ENCODE measurements around the gene LY6G6C.
"Not testable (repeated sequence)": the region's sequence is repeated elsewhere in the genome, so short reads cannot be mapped to it uniquely, and the experiment has no call there.

Gene LY6G6C

DNA sequence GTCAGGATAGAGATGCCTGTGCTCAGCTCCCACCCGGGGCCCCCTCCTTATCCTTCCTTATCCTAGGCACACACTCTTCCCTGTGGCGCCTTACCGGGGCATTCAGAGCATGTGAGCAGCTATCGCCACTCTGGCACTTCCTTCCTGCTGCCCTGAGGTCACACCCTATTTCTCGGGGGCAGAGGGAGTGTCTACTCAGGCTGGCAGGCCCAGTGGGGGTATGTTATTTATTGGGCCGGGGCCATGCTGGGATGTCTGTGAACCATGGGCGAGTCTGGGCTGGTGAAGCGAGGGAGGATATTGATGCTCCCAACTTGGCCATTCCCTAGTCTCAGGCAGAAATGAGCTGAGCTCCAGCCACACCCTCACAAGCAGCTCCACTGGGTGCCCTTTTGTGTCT is 10.3 kb downstream of the LY6G6C start:
- no peak for DNase-seq (ENCODE audit: low read depth)
- no peak overlapping the region for H3K4me3 ChIP-seq (ENCODE audit: low read depth, low read length)

DNA sequence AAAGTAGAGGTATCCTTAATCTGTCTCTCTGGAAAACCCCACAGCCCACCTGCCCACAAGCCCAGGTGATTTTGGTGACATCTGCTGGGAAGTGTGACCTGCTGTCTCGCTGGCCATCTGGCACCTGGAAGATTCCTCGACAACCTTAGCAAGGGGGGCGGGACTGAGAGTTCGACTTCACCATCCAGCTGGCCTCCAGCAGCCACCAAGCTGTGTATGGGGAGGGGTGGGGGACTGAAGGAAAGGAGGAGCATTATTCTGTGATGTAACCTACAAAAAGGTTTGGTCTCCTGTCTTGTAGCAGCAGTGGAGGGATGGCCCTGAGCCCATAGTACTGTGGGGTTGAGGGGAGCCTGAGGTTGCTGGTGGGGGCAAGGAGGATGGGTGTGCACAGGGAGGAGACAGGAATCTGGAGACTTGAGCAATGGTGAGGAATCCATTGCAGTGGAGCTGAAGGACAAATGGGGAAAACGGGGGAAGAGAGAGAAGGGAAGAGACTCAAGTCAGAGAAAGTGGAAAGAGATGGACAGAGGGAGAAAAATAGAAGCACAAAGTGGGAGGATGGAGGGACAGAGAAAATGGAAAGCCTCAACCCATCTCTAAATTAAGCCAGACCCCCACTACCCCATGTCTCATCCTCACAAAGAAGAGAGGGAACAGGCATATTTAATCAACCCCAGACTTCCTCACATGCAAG is 10.9 kb downstream of the LY6G6C start:
- DNase-seq (ENCODE audit: low read depth): no peak
- no peak overlapping the region for H3K4me3 ChIP-seq (ENCODE audit: low read depth, low read length)

DNA sequence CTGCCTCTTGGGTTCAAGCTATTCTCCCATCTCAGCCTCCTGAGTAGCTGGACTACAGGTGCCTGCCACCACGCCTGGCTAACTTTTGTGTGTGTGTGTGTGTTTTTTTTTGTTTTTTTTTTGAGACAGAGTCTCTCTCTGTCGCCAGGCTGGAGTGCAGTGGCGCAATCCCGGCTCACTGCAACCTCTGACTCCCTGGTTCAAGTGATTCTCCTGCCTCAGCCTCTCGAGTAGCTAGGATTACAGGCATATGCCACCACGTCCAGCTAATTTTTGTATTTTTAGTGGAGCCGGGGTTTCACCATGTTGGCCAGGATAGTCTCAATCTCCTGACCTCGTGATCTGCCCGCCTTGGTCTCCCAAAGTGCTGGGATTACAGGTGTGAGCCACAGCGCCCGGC is 12.4 kb downstream of the LY6G6C start:
- DNase-seq (ENCODE audit: low read depth): not testable (repeated sequence)

DNA sequence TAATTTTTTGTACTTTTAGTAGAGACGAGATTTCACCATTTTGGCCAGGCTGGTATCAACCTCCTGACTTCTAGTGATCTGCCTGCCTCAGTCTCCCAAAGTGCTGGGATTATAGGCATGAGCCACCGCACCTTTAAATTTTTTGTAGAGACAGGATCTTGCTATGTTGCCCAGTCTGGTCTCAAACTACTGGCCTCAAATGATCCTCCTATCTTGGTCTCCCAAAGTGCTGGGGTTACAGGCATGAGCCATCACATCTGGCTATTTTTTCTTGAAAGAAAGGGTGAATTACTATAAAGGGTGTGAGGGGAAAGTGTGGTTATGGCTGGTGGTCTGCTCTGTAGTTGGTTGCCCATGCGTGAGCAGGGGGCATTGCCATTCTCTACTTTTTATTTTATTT is 13.3 kb downstream of the LY6G6C start:
- no peak overlapping the region for H3K4me3 ChIP-seq (ENCODE audit: low read depth, low read length)
- no peak for DNase-seq (ENCODE audit: low read depth)

More for the DNA sequence above, 12.4 kb downstream of the LY6G6C start:
- not testable (repeated sequence) for H3K4me3 ChIP-seq (ENCODE audit: low read depth, low read length)

GRCh38 chr6:31707701-31708100 is 13.8 kb downstream of the LY6G6C start:
- no peak for DNase-seq (ENCODE audit: low read depth)
- H3K4me3 ChIP-seq (ENCODE audit: low read depth, low read length): no peak overlapping the region

GRCh38 chr6:31706599-31706998 is 14.9 kb downstream of the LY6G6C start, which contains the start of gene LY6G6F:
Gene LY6G6F, plus strand, starts transcription at chr6:31706866. Its CDS starts 41 bp downstream, at chr6:31706907.
- no peak within 1 kb of the TSS for H3K4me3 ChIP-seq (ENCODE audit: low read depth, low read length)
- DNase-seq (ENCODE audit: low read depth): no peak

DNA sequence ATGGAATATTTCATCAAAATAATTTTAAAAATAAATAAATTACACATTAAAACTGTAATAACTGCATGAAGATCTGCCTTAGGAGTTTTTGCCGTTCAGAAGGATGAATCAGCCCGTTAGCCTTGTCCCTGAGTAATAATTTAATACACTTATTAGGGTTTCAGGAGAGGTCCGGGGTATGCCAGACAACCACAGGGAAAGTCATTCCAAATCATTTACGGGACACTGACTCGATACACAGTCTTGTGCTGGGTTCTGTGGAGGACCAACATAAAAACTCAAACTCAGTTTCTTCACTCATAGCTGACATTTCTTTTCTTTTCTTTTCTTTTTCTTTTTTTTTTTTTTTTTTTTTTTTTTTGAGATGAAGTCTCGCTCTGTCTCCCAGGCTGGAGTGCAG is 15.6 kb downstream of the LY6G6C start:
- no peak for DNase-seq (ENCODE audit: low read depth)
- H3K4me3 ChIP-seq (ENCODE audit: low read depth, low read length): no peak overlapping the region

GRCh38 chr6:31702819-31703716 is 18.5 kb downstream of the LY6G6C start, which contains the start of gene ABHD16A:
Gene ABHD16A, minus strand, starts transcription at chr6:31703324. Its CDS starts 43 bp downstream, at chr6:31703281.
- DNase-seq (ENCODE audit: low read depth): peak; percentile 94
- peak within 1 kb of the TSS; percentile 81 for H3K4me3 ChIP-seq (ENCODE audit: low read depth, low read length)

- H3K4me3 ChIP-seq (ENCODE audit: low read depth, low read length): peak overlapping the region; percentile 81
- no peak for DNase-seq (ENCODE audit: low read depth)
Observed at GRCh38 chr6:31702405-31702818, 19.1 kb downstream of the LY6G6C start.

DNA sequence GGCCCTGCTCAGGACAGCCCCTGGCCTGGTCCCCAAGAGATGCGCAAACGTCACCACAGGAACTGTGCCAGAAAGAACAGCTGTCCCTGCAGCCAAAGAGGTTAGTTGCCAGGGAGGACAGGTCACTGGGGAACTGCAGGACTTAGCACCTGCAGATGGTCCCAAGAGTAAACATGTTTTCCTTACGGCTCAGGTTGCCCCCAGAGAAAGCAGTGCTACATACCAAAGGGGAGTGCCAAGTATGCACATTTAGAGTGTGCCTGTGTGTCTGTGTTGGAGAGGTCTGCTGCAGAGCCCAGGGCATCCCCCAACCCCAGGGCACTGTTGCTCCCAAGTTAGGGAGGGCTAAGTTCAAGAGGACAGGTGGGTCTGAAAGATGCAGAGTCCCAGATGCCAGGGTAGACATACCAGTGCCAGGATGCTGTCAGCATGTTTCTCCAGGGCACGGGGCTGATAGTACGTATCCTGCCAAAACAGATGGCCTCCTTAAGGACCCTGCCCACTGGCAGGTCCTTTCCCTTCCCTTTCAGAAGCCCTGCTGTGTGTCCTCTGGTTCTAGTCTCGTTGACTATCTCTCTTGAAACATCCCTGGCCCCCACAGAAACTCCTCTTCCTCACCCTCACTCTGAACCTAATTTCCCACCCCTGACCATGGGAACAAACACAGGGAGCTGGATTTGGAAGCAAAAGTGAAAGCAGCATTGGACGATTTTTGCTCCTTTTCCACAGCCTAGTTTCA is 19.7 kb downstream of the LY6G6C start:
- no peak for DNase-seq (ENCODE audit: low read depth)
- H3K4me3 ChIP-seq (ENCODE audit: low read depth, low read length): peak overlapping the region; percentile 81

DNA sequence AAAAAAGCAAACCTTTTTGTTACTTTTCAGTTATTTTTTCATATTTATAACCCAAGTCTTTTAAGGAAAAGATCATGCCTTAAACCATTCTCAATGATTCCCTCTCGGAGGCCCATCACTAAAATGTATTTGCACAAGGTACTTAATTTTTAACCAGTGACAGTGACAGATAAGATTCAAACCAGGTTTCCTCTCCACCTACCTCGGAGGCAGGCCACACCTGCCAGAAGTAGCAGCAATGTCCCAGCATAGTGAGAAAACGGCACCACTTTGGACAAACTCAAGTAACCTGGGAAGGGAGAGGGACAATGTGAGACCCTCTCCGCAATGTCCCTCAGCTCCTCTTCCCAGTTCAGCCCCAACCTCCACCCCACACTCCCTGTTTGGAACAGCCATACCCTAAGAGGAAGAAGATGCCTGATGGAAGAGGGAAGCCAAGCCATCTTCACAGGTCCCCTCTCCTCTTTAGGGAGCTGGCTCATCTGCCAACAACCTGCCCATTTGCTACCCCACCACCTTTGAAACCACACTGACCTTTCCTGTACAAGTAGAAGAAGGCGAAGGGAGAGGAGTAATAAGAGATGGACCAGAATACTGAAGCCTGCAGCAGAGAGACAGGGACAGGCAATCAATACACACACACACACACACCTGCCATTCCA is 20.7 kb downstream of the LY6G6C start:
- DNase-seq (ENCODE audit: low read depth): no peak
- no peak overlapping the region for H3K4me3 ChIP-seq (ENCODE audit: low read depth, low read length)

DNA sequence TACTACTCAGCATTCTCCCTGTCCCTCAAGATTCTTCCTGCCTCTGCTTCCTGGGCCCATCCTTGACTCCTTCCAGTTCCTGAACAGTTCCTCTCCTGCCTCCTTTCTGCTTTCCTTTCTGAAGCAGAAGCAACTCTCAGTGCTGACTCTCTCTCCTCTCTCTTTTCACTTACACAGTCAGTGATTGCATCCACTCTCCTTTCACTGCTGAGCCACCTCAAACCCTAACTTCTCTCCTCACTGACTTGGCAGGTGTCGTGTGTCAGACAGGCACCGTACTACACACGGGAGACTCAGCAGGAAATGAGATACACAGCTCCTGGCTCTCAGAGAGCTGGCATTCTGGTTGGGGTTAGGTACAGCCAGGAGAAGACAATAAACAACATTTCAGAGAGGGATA is 24.0 kb downstream of the LY6G6C start:
- DNase-seq (ENCODE audit: low read depth): no peak

DNA sequence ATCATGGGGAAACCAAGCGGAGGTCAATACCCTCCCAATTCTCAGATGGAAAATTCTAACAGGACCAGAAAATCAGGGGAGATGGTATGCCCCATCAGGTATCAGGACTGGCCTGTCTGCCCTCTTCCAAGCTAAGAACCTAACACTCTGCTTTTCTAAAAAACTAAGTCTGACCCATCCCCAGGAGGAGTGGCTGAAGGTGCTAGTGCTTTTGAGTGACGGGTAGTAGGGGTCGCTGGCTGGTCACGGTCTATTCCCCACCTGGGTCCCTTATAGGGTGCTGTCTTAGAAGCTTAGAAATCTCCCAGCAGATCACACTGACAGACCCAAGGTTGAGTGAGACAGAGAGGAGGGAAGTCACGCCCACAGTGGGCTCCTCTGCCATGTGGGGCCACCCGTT is 28.0 kb downstream of the LY6G6C start:
- H3K4me3 ChIP-seq (ENCODE audit: low read depth, low read length): no peak overlapping the region
- DNase-seq (ENCODE audit: low read depth): no peak

More for the DNA sequence above, 24.0 kb downstream of the LY6G6C start:
- H3K4me3 ChIP-seq (ENCODE audit: low read depth, low read length): no peak overlapping the region

GRCh38 chr6:31692886-31693285 is 28.7 kb downstream of the LY6G6C start:
- no peak overlapping the region for H3K4me3 ChIP-seq (ENCODE audit: low read depth, low read length)
- no peak for DNase-seq (ENCODE audit: low read depth)

GRCh38 chr6:31692353-31692752 is 29.2 kb downstream of the LY6G6C start:
- H3K4me3 ChIP-seq (ENCODE audit: low read depth, low read length): no peak overlapping the region
- DNase-seq (ENCODE audit: low read depth): no peak

- H3K4me3 ChIP-seq (ENCODE audit: low read depth, low read length): no peak overlapping the region
- DNase-seq (ENCODE audit: low read depth): no peak
Observed at GRCh38 chr6:31691564-31692108, 29.9 kb downstream of the LY6G6C start.

DNA sequence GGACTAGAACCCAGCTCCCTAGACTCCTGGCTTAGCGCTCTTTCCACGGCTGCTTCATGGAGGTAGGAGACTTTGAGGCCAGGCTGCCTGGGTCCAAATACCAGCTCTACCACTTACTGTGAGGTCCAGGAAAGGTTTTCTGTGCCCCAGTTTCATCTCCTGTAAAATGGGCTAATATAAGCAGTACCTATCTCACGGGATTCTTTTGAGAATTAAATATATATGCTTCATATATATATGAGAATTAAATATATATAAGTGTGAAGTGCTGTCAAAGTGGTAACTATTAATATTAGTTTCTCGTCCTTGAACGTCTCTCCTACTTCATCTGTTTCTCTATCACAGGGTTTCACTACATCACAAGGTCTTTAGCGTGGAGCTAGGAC is 30.5 kb downstream of the LY6G6C start:
- DNase-seq (ENCODE audit: low read depth): no peak
- H3K4me3 ChIP-seq (ENCODE audit: low read depth, low read length): no peak overlapping the region

- no peak for DNase-seq (ENCODE audit: low read depth)
- H3K4me3 ChIP-seq (ENCODE audit: low read depth, low read length): no peak overlapping the region
Observed at GRCh38 chr6:31690231-31691077, 31.1 kb downstream of the LY6G6C start.

All from skeletal muscle cell (primary cell).